AG08395 (cell line): ENCODE data around the gene PPP2R5C.

Experiments used
- DNase-seq: peaks from one replicate; pipeline ENCODE4 v3.0.0; 2012; ENCODE audit warnings: mixed read lengths, low spot score

Gene PPP2R5C

DNA sequence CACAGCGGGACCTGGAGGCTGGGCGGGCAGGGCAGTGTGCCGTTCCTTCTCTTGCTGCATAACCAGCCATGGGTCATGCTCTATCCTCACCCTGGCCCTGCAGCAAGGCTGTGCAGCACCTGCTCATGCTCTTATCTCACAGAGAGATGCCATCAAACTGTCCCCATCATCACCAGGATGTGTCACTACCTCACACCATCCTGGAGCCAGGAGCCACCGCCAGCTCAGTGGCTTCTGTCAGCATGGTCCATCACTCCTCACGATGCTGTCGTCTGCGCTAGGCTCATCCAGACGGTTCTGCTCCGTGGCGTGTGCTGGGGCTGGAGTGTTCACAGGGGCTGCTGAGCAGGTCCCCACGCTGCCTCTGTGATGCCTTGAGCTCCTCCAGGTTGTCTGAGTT is 125.7 kb downstream of the PPP2R5C start:
- no peak for DNase-seq

DNA sequence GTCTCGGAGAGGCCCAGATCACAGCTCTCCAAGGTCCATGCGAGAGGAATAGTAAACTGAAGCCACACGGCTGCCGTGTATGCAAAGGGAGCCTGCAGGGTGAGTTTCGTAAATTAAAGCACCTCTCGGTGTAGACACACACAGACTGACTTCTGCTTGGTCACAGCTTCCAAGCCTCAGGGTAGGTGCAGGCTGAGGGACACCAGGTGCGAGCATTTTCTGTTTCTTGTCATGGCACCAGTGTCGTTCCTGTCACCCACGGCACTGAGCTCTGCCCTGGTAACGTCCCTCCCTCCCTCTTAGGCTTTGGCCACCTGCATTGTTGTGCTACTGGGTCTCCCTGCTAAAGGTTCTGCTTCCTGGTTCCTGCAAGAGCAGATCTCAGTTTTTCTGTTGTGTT is 126.7 kb downstream of the PPP2R5C start:
- no peak for DNase-seq

DNA sequence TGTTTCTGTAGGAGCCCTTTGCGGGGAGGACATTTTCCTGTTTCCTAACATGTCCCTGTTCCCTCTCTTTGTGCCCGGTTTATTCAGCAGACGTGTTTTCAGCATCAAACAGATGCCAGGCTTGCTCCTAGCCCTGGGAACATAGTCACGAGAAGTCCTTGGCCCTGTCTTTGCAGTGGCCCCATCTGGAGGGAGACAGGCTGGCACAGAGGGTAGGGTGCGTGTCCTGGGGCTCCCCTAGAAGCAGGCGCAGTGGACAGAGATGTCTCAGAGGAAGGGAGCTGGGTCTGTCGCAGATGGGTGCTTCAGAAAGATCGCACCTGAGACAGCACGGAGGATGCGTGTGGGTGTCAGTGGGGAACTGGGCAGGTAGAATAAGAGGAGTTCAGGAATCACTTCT is 127.9 kb downstream of the PPP2R5C start:
- DNase-seq: no peak

DNA sequence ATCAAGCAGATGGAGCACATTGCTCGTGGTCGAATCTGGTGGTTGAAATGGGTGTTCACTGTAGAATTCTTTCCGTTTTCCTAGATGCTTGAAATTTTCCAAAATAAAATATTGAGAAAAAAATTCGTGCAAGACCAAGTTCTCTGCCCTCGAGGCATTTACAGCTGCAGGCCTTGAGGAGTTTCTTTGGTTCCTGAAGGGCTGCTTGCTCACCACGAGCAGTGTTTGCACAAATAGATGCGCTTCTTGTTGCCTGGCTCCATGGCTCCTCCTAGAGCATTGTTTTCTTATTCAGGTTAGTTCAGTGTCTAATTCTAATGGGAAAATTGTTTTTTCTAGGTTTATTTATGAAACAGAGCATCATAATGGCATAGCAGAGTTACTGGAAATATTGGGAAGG is 128.4 kb downstream of the PPP2R5C start:
- peak; percentile 62 for DNase-seq

DNA sequence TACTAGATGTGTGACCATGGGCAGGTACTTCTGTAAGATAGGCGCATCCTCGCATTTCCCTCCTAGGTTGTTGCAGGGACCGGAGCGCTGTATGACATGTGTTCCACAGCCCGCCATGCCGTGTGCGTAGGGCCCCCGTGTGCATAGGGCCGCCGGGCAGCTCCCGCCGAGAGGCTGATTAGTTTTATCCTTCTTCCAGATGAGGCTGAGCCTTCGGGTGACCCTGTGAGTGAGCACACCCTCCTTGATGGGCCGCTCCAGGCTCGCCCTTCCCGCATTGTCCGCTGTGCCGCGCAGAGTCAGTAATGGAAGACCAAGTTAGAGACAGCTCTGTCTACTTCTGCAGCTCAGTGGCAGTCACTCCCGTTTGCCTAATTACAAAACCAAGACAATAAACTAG is 130.0 kb downstream of the PPP2R5C start:
- no peak for DNase-seq

DNA sequence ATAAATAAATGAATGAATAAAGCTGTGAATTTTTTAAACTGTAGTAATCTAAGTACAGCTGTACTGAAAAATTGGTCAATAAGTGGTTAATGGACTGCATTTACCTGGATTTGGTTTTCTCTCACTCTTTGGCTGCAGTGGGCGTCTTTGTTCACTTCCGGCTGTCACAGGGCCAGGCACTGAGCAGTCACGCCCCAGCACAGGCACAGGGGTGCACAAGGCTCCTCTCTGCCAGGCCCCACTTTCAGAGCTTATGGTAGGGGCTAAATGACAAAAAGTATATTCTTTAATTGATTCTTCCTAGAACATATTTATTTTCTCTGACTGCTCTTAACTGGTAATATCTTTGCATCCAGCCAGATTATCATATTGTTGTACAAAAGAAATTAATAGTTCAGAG is 132.2 kb downstream of the PPP2R5C start:
- no peak for DNase-seq

DNA sequence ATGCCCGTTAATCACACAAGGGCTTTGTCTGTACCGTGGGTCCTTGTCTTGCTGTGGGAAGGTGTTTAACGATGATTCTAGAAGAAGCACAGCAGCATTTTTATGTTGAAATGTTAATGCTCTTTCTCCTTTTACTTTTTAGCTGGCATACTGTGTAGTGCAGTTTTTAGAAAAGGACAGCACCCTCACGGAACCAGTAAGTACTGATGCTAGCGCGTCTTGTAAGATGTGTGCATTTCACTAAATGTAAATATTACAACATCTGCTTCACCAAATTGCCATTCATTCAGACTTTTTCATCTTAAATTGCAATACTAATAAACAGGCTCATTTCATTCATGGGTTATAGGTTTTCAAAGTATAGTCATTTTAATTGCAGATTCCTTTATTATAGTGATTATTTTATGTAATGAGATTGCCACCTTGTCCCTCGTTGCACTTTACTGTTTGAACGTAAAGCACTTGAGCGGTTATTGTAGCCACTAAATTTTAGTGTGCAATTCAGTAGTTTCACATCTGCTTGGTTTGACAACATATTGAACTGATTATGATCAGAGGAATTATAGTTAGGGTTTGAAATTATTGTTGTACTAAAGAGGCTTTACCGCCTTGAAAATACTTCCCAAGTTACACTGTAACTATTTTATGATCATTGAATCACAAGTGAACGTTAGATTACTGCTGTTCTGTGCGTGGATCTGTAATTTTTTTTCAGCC is 133.0 kb downstream of the PPP2R5C start:
- DNase-seq: no peak

DNA sequence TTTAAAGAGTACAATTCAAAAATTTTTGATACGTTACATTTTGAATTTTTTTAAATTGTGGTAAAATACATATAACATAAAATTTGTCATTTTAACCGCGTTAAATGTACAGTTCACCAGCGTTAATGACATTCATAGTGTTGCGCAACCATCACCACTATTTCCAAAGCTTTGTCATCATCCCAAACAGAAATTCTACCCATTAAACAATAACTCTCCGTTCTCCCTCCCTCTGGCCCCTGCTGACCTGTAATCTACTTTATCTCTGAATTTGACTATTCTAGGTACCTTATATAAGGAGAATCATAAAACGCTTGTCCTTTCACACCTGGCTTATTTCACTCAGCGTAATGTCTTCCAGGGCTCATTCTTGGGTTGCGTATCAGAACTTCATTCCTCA is 133.7 kb downstream of the PPP2R5C start:
- DNase-seq: no peak

DNA sequence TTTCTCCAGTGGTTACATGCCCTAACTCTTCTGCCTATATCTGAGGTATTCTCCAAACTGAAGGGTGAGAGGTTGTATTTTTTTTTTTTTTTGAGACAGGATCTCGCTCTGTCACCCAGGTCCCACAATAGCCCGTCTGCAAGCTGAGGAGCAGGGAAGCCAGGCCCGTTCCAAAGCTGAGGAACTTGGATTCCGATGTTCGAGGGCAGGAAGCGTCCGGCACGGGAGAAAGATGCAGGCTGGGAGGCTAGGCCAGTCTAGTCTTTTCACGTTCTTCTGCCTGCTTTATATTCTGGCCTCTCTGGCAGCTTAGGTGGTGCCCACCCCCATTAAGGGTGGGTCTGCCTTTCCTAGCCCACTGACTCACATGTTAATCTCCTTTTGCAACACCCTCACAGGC is 135.8 kb downstream of the PPP2R5C start:
- DNase-seq: no peak

DNA sequence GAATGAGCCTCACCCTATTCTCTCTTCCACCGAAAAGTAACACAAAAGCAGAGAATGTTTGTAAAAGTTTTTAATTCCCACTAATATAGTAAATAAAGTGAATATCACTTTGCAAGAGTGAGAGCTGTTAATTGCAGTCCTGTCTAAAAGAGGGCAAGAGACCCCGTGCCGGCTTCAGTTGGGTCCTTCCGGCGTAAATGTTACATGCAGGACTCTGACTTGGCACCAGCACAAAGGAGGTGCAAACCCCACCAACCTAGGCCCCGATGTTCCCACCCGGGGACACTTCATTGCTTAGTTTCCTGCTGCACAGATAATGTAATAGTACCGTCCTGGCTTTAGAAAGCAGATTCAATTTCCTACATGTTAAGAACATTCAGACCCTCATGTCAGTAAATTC is 136.9 kb downstream of the PPP2R5C start:
- DNase-seq: no peak

DNA sequence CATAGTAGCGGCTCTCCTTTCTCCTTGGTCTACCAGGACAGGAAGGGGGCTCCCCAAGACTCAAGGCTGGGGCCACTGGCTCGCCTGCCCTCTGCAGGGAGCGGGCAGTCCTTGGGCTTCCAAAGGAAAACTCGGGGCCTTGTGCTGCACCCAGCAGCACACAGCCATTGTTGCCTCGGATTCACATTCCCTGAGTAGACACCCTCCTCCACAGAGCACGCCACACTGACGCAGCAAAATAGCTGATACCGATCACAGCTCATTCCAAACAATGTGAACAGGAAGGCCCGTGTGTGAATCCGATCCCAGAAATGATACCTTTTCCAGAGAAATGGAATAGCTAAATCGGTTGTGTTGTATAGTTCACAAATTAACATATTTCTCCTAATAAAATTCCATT is 137.8 kb downstream of the PPP2R5C start:
- no peak for DNase-seq

DNA sequence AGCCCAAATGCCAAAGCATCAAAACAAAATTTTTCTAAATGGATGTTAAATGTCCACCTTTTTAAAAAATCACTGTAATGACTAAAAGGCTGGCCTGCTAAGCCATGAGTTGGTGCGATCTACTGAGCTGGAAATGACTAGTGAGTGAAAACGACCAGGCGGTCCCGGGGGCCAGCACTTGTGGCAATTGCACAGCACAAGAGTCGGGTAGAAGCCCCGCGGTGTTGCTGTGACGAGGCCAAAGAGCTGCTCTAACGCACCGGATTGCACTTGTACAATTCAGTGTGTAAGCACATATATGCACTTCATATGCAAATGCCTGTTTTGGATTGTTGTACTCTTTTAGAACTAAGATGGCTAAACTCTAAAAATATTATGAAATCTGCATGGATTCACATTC is 138.7 kb downstream of the PPP2R5C start:
- no peak for DNase-seq

DNA sequence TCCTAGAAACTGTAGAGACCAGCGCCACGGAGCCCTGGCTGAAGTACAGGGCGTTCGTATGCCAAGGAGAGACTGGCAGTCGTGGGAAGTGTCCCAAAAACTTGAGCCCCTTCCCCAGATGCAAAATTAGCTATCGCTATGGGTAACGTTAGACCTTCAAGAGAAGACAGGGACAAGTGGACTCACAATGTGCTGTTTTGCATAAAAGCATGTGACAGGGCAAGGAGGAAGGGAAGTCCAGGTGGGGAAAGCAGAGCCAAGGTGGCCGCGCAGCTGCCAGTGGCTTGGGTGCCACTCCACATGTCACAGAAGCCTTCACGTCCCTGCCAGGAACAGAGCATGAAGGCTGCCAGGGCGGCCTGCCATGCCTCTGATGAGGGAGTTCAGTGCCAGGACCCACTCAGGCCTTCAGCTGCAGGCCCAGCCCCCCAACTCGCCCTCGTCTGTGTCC is 141.6 kb downstream of the PPP2R5C start:
- DNase-seq: no peak

DNA sequence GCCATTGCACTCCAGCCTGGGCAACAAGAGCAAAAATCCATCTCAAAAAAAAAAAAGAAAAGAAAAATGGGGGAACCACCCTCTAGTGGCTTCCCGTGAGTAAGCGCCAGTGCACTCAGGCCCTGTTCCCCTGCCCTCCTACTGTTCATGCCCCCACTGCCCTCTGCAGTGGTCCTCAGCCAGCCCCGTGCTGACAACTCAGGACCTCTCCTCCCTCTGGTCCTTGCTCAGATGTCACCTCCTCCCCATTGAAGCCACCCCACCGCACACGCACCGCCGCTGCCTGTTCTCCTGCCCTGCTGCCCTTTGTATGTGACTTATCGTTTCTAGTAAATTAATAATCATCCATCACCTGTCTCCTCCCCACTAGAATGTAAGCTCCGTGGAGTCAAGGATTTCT is 144.1 kb downstream of the PPP2R5C start:
- DNase-seq: no peak

DNA sequence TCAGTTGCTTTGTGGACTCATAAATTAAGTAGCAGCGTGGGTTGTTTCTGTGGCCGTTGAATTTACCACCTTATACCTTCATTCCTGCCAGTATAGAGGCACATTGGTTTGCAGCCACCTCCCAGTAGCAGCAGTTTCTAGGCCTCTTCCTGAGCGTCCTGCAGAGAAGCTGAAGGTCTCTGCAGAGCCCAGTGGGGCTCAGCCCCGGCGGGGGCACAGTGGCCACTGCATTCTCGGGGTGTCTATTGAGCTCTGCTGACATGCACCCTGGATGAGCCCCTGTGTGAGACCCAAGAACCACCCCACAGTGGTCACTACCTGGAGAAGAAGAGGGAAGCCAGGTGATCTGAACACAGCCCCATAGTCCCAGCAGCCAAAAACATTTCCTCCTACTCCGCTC is 145.1 kb downstream of the PPP2R5C start:
- DNase-seq: no peak

DNA sequence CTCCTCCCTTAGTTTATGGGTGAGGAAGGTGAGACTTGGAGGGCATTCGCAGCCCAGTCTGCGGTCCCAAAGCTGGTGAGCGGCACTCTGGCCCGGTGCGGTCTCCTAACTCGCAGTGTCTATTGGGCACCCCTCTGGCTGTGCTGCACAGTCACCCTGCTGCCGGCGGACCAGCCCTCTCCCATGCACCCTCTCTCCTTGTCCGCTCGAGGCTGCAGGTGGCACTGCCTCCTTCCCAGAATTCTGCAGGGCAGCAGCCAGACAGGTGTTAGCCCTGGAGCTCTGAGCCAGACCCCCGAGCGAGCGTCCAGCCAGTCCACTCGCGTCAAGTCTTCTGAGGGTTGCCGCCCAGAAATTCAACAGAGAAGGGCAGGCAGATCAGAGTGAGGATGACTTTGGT is 146.1 kb downstream of the PPP2R5C start:
- no peak for DNase-seq

DNA sequence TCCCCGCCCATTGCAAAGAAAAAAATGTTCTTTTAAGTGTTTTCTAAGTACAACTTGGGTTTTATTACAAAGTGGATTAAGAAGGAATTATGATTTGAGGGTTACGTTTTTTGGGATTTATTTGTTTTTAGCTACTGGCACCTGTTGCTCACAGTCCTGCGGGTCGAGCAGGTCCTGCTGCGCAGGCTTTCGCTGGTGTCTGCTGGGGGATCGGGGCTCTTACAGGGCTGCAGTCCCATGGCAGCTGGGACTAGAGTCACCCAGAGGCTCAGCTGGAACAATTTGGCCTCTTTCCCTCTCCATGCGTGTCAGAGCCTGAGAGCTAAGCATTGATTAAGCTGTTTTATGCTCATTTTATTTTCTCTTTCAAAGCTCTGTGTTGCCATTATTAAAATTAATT is 147.3 kb downstream of the PPP2R5C start:
- no peak for DNase-seq

DNA sequence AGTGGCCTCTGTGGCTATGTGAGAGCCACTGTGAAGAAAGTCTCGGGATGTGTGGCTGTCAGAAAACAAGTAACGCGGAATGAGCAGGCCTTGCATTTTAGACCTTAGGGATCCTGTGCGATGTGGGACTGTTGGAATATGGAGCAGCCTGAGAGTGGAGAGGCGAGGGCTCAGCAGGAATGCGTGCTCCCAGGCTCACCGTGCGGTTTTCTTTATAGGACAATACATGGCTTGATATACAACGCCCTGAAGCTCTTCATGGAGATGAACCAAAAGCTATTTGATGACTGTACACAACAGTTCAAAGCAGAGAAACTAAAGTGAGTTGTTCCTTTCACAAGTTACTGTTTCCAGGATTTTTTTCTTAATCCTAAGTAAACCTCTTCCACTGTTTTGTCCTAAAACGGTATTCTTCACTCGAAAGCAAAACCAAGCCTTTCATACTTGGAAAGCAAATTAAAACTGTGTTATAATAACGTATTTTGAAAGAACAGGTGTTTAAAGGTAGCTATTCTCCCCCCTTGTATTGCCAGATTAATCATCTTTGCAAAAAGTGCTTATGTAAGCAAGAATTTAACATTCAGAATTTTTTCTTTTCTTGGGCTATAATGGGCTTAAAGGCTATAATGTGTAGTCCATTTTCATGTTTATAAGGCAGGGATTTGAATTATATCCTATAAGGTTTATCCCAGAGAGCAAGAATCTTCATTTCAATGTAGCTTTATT is 148.0 kb downstream of the PPP2R5C start:
- DNase-seq: no peak

DNA sequence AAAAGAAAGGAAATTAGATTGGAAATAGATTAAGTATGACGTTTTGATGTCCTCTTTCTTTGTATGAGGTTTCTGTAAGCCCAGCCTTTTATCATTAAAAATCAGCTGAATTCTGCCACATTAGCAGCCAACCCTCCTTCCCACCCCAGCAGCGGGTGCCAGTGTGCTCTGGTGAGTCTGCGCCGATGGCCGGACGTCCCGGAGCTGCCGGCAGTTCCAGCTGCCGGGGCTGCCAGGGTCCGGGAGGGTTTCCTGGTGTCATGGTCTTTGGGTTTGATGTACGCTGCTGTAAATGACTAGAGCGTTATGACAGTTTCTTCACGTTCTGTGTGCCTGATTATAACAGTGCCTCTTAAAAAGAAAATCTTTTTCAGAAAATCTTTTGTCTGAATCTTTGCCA is 151.3 kb downstream of the PPP2R5C start:
- no peak for DNase-seq

DNA sequence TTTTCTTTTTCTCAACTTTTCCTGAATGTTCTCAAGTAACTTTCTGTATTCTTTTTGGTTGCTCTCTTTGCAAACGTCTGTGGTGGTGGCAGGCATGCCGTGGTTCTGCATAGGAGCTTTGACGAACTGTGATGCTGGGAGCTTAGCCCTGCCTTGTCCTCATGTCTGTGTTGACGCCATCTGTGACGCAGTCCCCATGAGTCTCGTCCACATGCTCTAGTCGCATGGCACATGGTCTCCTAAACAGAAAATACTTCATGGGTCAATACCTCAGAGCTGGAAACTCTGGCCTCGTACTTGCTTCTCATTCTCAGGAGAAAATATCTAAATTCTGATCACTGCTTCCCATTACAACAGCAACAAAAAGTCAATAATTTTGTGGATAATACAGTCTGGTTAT is 152.6 kb downstream of the PPP2R5C start:
- no peak for DNase-seq

DNA sequence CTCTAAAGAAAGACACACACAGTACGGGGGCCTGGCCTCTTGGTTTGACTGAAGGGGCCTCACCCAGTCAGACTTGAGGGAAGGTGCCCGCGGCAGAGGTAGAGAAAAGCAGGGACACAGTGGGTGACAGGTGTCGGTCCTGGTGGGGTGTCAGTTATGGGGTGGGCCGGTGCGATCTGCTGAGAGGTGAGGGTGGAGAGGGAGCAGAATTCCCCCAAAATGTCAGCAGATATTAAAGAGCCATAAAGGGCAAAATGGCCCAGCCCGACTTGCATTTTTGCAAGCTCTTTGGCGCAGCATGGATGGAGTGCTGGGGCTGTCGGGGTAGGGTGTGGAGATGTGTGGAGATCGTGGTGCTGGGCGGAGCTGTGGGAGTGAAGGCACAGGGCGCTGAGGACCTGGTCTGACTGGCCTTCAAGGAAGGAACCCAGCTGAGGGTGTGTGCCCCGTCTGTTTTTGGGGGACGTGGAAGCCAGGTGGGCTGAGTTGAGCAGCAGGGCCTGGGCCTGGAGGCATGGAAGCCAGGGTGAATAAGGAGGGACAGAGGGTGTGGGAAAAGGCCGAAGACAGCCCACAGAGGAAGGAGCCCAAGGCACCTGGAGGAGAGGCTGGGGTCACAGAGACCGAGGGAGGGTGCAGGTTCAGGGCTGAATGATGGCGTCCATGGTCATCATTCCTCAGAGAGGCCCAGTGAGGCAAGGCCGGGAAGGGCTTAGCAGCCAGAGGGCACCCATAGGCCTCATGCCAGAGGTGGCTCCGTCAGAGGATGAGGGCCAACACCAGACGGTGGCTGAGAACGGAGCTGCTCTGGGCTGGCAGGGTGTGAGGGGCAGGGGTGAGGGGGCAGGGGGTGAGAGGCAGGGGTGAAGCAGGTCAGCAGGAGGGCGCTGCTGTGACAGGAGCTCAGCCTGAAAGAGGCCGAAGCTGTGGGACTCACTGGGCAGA is 154.6 kb downstream of the PPP2R5C start:
- DNase-seq: no peak

DNA sequence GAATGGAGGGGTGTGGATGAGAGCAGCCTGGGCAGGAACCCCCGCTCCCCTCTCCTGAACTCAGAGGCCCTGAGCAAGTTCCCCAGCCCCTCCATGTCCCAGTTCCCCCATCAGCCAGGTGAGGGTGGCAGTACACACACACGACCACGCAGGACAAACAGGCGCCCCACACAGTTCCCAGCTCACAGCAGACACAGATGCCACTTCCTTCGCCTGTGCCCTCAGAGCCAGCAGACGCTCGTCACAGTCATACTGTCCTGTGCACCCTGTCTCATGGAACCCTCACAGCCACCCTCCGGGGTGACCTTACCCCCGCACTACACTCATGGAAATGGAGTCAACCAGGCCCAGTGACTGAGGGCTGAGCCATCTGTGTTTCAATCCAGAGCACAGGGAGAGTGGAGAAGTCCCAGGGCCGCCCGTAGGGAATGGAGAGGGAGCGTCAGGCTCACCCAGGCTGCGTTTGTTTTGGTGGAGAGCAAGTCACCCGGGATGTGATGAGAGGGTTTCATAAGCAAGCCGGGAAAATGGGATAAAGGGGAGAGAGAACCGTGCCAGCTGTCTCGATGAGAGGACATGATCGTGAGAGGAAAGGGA is 155.4 kb downstream of the PPP2R5C start:
- no peak for DNase-seq
